Measurements from ENCODE around the gene FOXN3.
"Not testable (repeated sequence)": the region's sequence is repeated elsewhere in the genome, so short reads cannot be mapped to it uniquely, and the experiment has no call there.

The FOXN3 gene

GRCh38 chr14:89226801-89227495 is 190.1 kb downstream of the FOXN3 start:
- DNase-seq (ENCODE audit: low spot score): no peak

- DNase-seq (ENCODE audit: low spot score): no peak
These were observed 191.4 kb downstream of the FOXN3 start for GRCh38 chr14:89225607-89226006.

GRCh38 chr14:89221109-89221810 is 195.8 kb downstream of the FOXN3 start:
- DNase-seq (ENCODE audit: low spot score): no peak

- DNase-seq (ENCODE audit: low spot score): no peak
These were observed 198.0 kb downstream of the FOXN3 start for GRCh38 chr14:89219051-89219450.

- no peak for DNase-seq (ENCODE audit: low spot score)
These were observed 199.1 kb downstream of the FOXN3 start for GRCh38 chr14:89217891-89218290.

GRCh38 chr14:89215531-89215930 is 201.5 kb downstream of the FOXN3 start:
- no peak for DNase-seq (ENCODE audit: low spot score)

- DNase-seq (ENCODE audit: low spot score): no peak
These were observed 201.9 kb downstream of the FOXN3 start for GRCh38 chr14:89215114-89215513.

GRCh38 chr14:89214221-89214965 is 202.6 kb downstream of the FOXN3 start:
- peak; percentile 74 for DNase-seq (ENCODE audit: low spot score)

- DNase-seq (ENCODE audit: low spot score): no peak
These were observed 204.4 kb downstream of the FOXN3 start for GRCh38 chr14:89212386-89213235.

- no peak for DNase-seq (ENCODE audit: low spot score)
These were observed 207.5 kb downstream of the FOXN3 start for GRCh38 chr14:89209558-89209957.

GRCh38 chr14:89207925-89208328 is 209.1 kb downstream of the FOXN3 start:
- no peak for DNase-seq (ENCODE audit: low spot score)

- no peak for DNase-seq (ENCODE audit: low spot score)
These were observed 210.5 kb downstream of the FOXN3 start for GRCh38 chr14:89206389-89207031.

GRCh38 chr14:89205137-89205740 is 211.8 kb downstream of the FOXN3 start:
- no peak for DNase-seq (ENCODE audit: low spot score)

- no peak for DNase-seq (ENCODE audit: low spot score)
These were observed 214.4 kb downstream of the FOXN3 start for GRCh38 chr14:89202413-89203190.

- DNase-seq (ENCODE audit: low spot score): no peak
These were observed 215.4 kb downstream of the FOXN3 start for GRCh38 chr14:89201645-89202044.

GRCh38 chr14:89199357-89199756 is 217.7 kb downstream of the FOXN3 start:
- not testable (repeated sequence) for DNase-seq (ENCODE audit: low spot score)

- no peak for DNase-seq (ENCODE audit: low spot score)
These were observed 218.3 kb downstream of the FOXN3 start for GRCh38 chr14:89198544-89199329.

- no peak for DNase-seq (ENCODE audit: low spot score)
These were observed 219.4 kb downstream of the FOXN3 start for GRCh38 chr14:89197623-89198022.

- DNase-seq (ENCODE audit: low spot score): no peak
These were observed 220.5 kb downstream of the FOXN3 start for GRCh38 chr14:89196545-89196944.
